PFSK-1 (cell line): Measurements from ENCODE around the gene CEP57.

ENCODE experiments used
- FOXP2 ChIP-seq: optimal IDR thresholded peaks from 2 replicates; pipeline ENCODE3; 2011; ENCODE audit warnings: borderline replicate concordance, control low read depth, inconsistent platforms; ENCODE audit not compliant: insufficient read depth; ENCODE audit errors: extremely low read length, extremely low read depth
- POLR2AphosphoS5 ChIP-seq: IDR thresholded peaks from 2 replicates; pipeline ENCODE4 v1.6.1; 2012; ENCODE audit warnings: low read depth, mild to moderate bottlenecking, control low read depth, low read length, moderate library complexity
- REST ChIP-seq, 2 experiments: IDR thresholded peaks; 2 replicates each; pipeline versions ENCODE4 v1.6.1 to v1.8.0; 2011 to 2012; ENCODE audit warnings: low read depth in 2 of 2, low read length in 2 of 2, control low read depth in 1 of 2, inconsistent platforms in 1 of 2, mild to moderate bottlenecking in 1 of 2, moderate library complexity in 1 of 2; ENCODE audit not compliant: insufficient read depth in 1 of 2
- SIN3A ChIP-seq: IDR thresholded peaks from 2 replicates; pipeline ENCODE4 v1.6.1; 2012; ENCODE audit warnings: mild to moderate bottlenecking, low read length, moderate library complexity, borderline replicate concordance; ENCODE audit not compliant: insufficient read depth
- TAF1 ChIP-seq: IDR thresholded peaks from 2 replicates; pipeline ENCODE4 v1.6.1; 2012; ENCODE audit warnings: low read length, control low read depth, borderline replicate concordance; ENCODE audit not compliant: insufficient read depth

Gene CEP57

GRCh38 chr11:95762534-95762933, 27.8 kb upstream of the CEP57 start:
- no peak for TF ChIP-seq FOXP2
- no peak for TF ChIP-seq REST (IDR thresholded peaks at IDR 0.05; ENCODE audit: insufficient read depth in 1 of 2, low read depth in 2 of 2, low read length in 2 of 2)
- no peak for TF ChIP-seq TAF1
- no peak for TF ChIP-seq POLR2AphosphoS5
- TF ChIP-seq SIN3A = no peak

- no peak for TF ChIP-seq TAF1
- TF ChIP-seq REST (IDR thresholded peaks at IDR 0.05; ENCODE audit: insufficient read depth in 1 of 2, low read depth in 2 of 2, low read length in 2 of 2) = no peak
- no peak for TF ChIP-seq SIN3A
- no peak for TF ChIP-seq POLR2AphosphoS5
- no peak for TF ChIP-seq FOXP2
These were observed 25.9 kb upstream of the CEP57 start for GRCh38 chr11:95764267-95764898.

- TF ChIP-seq REST (IDR thresholded peaks at IDR 0.05; ENCODE audit: insufficient read depth in 1 of 2, low read depth in 2 of 2, low read length in 2 of 2) (no peak), SIN3A (no peak), TAF1 (no peak), POLR2AphosphoS5 (no peak), FOXP2 (no peak)
These were observed 23.6 kb upstream of the CEP57 start for GRCh38 chr11:95766701-95767100.

- TF ChIP-seq FOXP2 (no peak), TAF1 (no peak), REST (IDR thresholded peaks at IDR 0.05; ENCODE audit: insufficient read depth in 1 of 2, low read depth in 2 of 2, low read length in 2 of 2) (no peak), POLR2AphosphoS5 (no peak), SIN3A (no peak)
These were observed 22.8 kb upstream of the CEP57 start for GRCh38 chr11:95767498-95767897.

- TF ChIP-seq SIN3A = no peak
- TF ChIP-seq TAF1 = no peak
- no peak for TF ChIP-seq FOXP2
- TF ChIP-seq POLR2AphosphoS5 = no peak
- TF ChIP-seq REST (IDR thresholded peaks at IDR 0.05; ENCODE audit: insufficient read depth in 1 of 2, low read depth in 2 of 2, low read length in 2 of 2) = no peak
These were observed 21.8 kb upstream of the CEP57 start for GRCh38 chr11:95768521-95768920.
